ENCODE results near the gene MAGOH. TPM values are rescaled to one million over a fixed set of nuclear protein-coding genes. Genes with fewer than 3 reads are reported as not detected.

Gene MAGOH
- total and polyA plus RNA-seq, 2 donors (not counting 1 experiment from before 2014, with no cell fraction given) = 10.8 to 45.6 TPM

- ChIA-PET POLR2A (no interaction called here), CTCF (interaction anchor here (0.7 to 3.5 kb wide), 8 partner anchors 8 to 484 kb away, joined by 3 to 27 read pairs (median 4); partner anchors contain the start of gene CPT2)
- ATAC-seq (ENCODE audit: low read depth) (no peak), DNase-seq (no peak)
- Histone ChIP-seq H4K20me1 (ENCODE audit: control insufficient read depth, insufficient read depth, low read length, poor library complexity, severe bottlenecking) (no peaks in the 10 kb centered on the region), H3K9me3 (ENCODE audit: control extremely low read depth in 1 of 3, control insufficient read depth in 2 of 3, insufficient read depth in 1 of 3, low read length in 2 of 3) (peaks cover 0 to 17% (median 2%) of the 10 kb centered on the region in 3 donors), H3K27ac (ENCODE audit: low read length in 2 of 2) (no peak overlapping the region), H3K4me2 (replicated peaks; ENCODE audit: low read depth, low read length, poor library complexity, severe bottlenecking) (no peak overlapping the region), H2AFZ (ENCODE audit: insufficient read depth, low read depth, low read length, poor library complexity, severe bottlenecking) (no peak overlapping the region), H3K27me3 (replicated peaks in 1 of 4; ENCODE audit: control extremely low read depth in 1 of 4, control insufficient read depth in 3 of 4, insufficient read depth in 4 of 4, low read length in 3 of 4) (peaks cover 0 to 25% (median 11%) of the 10 kb centered on the region in 4 experiments), H3K4me1 (ENCODE audit: control insufficient read depth in 2 of 2, insufficient read depth in 2 of 2, low read length in 2 of 2) (peaks cover 0 to 6% of the 10 kb centered on the region in 2 donors), H3K36me3 (replicated peaks in 1 of 2; ENCODE audit: control extremely low read depth in 1 of 2, control insufficient read depth in 1 of 2, extremely low read depth in 1 of 2, insufficient read depth in 2 of 2, low read length in 1 of 2) (no peaks in the 10 kb centered on the region), H3K4me3 (ENCODE audit: control extremely low read depth in 1 of 5, extremely low read depth in 1 of 5, insufficient read depth in 1 of 5, low read depth in 2 of 5, low read length in 4 of 5) (no peak overlapping the region), H3K79me2 (ENCODE audit: control insufficient read depth, insufficient read depth, low read length) (no peaks in the 10 kb centered on the region), H3K9ac (ENCODE audit: low read length) (no peak overlapping the region)
- intact Hi-C loops (cut with micrococcal nuclease) = loop anchor here (5.0 kb wide), 1 partner anchor 209 kb away; no protein-coding TSS in a partner anchor
- Mint-ChIP-seq H3K9me3 (ENCODE audit: insufficient read depth) (no peaks in the 10 kb centered on the region), H3K27me3 (peaks cover 32% of the 10 kb centered on the region), H3K4me3 (no peak overlapping the region), H3K27ac (no peak overlapping the region), H3K4me1 (no peaks in the 10 kb centered on the region)
- no peak for TF ChIP-seq EZH2 (IDR thresholded peaks at IDR 0.05; ENCODE audit: borderline replicate concordance, insufficient read depth, low read depth, low read length, poor library complexity, severe bottlenecking)
- TF ChIP-seq CTCF (IDR thresholded peaks at IDR 0.05) = no peak
- WGBS (ENCODE audit: insufficient coverage) = 89% methylated on average over 4 of the region's 6 CpGs
Measured at GRCh38 chr1:53183095-53183990, 55.0 kb downstream of the MAGOH start.

GRCh38 chr1:53182716-53183094, 55.6 kb downstream of the MAGOH start:
- H3K36me3 ChIP-seq (replicated peaks in 1 of 2; ENCODE audit: control extremely low read depth in 1 of 2, control insufficient read depth in 1 of 2, extremely low read depth in 1 of 2, insufficient read depth in 2 of 2, low read length in 1 of 2) = no peaks in the 10 kb centered on the region

More at GRCh38 chr1:53182716-53183094, 55.6 kb downstream of the MAGOH start:
- no peaks in the 10 kb centered on the region for H3K9me3 Mint-ChIP-seq (ENCODE audit: insufficient read depth)
- Histone ChIP-seq H3K4me3 (ENCODE audit: control extremely low read depth in 1 of 5, extremely low read depth in 1 of 5, insufficient read depth in 1 of 5, low read depth in 2 of 5, low read length in 4 of 5) (no peak overlapping the region), H3K4me2 (replicated peaks; ENCODE audit: low read depth, low read length, poor library complexity, severe bottlenecking) (no peak overlapping the region), H2AFZ (ENCODE audit: insufficient read depth, low read depth, low read length, poor library complexity, severe bottlenecking) (no peak overlapping the region), H3K79me2 (ENCODE audit: control insufficient read depth, insufficient read depth, low read length) (no peaks in the 10 kb centered on the region), H4K20me1 (ENCODE audit: control insufficient read depth, insufficient read depth, low read length, poor library complexity, severe bottlenecking) (no peaks in the 10 kb centered on the region), H3K4me1 (ENCODE audit: control insufficient read depth in 2 of 2, insufficient read depth in 2 of 2, low read length in 2 of 2) (peaks cover 0 to 6% of the 10 kb centered on the region in 2 donors), H3K27ac (ENCODE audit: low read length in 2 of 2) (no peak overlapping the region), H3K9ac (ENCODE audit: low read length) (no peak overlapping the region), H3K27me3 (replicated peaks in 1 of 4; ENCODE audit: control extremely low read depth in 1 of 4, control insufficient read depth in 3 of 4, insufficient read depth in 4 of 4, low read length in 3 of 4) (peaks cover 0 to 25% (median 11%) of the 10 kb centered on the region in 4 experiments), H3K9me3 (ENCODE audit: control extremely low read depth in 1 of 3, control insufficient read depth in 2 of 3, insufficient read depth in 1 of 3, low read length in 2 of 3) (peaks cover 0 to 17% (median 2%) of the 10 kb centered on the region in 3 donors)
- ChIA-PET POLR2A (no interaction called here), CTCF (interaction anchor here (0.8 to 3.5 kb wide), 7 partner anchors 9 to 1285 kb away, joined by 3 to 27 read pairs (median 5); partner anchors contain the start of genes CPT2 and ECHDC2)
- no peak for TF ChIP-seq CTCF (IDR thresholded peaks at IDR 0.05)
- TF ChIP-seq EZH2 (IDR thresholded peaks at IDR 0.05; ENCODE audit: borderline replicate concordance, insufficient read depth, low read depth, low read length, poor library complexity, severe bottlenecking) = no peak
- no peak for ATAC-seq (ENCODE audit: low read depth)
- no peak overlapping the region for H3K27ac Mint-ChIP-seq
- DNase-seq = no peak
- peaks cover 33% of the 10 kb centered on the region for H3K27me3 Mint-ChIP-seq
- WGBS (ENCODE audit: insufficient coverage) = 74% methylated on average over 3 of the region's 3 CpGs
- no peaks in the 10 kb centered on the region for H3K4me1 Mint-ChIP-seq
- intact Hi-C loops (cut with micrococcal nuclease) = loop anchor here (5.0 kb wide), 1 partner anchor 210 kb away; no protein-coding TSS in a partner anchor
- H3K4me3 Mint-ChIP-seq = no peak overlapping the region
